Fibroblast of skin of right biceps (primary cell): ENCODE measurements around the gene RAB15.
A peak's percentile ranks its signal among the peaks of the same experiment; 100 is the strongest.
"Not testable (repeated sequence)": the region's sequence is repeated elsewhere in the genome, so short reads cannot be mapped to it uniquely, and the experiment has no call there.

Experiments used
- DNase-seq: peaks from one replicate; pipeline ENCODE4 v3.0.0-alpha.2; 2013

RAB15 gene

DNA sequence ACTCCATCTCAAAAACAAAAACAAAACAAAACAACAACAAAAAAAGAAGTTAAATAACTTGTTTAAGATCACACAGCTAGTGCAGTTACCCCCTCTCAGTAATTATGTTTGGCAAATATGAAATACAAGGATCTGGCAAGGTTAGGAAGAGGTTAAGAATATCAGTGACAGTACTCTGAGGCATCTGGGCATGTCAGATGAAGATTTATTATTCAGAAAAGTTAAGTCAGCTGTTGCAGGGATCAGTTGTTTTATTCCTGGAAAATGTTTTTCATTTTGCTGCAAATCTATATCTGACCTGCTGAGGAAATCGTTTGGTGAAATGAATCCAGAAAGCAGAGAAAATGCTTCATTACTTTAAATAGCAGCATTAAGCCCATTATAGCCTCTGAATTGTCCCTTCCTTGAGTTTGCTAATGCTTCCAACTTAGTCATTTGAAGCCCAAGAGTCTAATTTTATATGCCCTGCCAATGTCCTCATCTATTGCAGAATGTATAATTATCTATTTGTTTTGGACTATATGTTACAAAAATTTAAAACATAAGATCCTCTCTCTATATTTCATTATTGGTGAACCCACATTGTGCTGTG, 37.7 kb downstream of the RAB15 start:
- no peak for DNase-seq

DNA sequence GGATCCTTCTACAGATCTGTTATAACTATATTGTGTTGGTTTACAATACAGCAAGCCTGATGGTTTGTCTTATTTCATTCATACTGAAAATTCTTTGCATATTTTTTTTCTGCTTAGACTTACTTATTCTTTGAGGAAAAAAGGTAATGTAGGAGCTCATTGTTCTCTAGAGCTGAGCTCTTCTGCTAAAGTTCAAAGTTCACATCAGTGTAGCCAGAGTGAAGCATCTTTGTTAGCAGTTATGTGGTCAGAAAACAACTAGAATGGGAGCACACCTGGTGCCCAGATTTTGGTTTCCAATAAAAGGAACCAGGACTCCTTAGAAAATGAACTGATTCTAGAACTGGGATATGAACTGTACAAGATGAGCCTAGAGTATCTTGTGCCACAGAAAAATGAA, 39.9 kb downstream of the RAB15 start:
- DNase-seq: no peak

- no peak for DNase-seq
These were observed 41.0 kb downstream of the RAB15 start for GRCh38 chr14:64931123-64931522.

GRCh38 chr14:64930085-64930843, 41.9 kb downstream of the RAB15 start:
- DNase-seq: peak; percentile 59

- no peak for DNase-seq
These were observed 43.1 kb downstream of the RAB15 start for GRCh38 chr14:64929014-64929359.

GRCh38 chr14:64928239-64929013, 43.7 kb downstream of the RAB15 start:
- no peak for DNase-seq

DNA sequence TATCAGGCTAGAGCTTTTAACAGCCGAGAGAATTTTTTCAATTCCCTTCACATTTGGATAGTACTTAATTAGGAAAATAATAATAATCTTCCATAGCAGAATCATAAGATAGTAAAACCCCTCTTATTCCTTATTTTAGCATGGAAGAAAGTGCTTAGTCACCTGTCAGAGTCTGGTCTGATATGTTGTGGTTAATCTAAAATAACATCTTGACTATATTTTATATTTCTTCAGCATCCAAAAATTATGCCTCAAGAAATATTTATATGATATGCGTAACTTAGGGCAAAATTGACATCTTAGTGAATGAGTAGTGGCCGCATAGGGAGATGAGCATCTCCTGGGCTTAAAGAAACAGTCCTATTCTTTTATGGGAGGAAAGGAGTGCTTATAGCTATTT, 45.1 kb downstream of the RAB15 start:
- no peak for DNase-seq

GRCh38 chr14:64926398-64926995, 45.6 kb downstream of the RAB15 start:
- no peak for DNase-seq

DNA sequence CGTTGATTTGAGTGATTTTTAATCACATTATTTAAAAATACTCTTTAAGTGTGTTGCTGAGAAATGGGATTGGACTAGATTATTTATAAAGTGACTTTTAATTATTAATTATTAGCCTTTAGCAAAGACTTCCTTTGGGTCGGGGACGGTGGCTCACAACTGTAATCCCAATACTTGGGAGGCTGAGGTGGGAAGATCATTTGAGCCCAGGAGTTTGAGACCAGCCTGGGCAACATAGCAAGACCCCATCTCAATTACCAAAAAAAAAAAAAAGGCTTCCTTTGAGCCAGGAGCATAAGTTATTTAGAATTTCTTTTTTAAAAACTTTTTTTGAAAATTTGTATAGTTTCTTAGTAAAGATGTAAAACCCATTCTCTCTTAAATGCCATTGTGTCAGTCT, 49.1 kb downstream of the RAB15 start:
- DNase-seq: no peak

DNA sequence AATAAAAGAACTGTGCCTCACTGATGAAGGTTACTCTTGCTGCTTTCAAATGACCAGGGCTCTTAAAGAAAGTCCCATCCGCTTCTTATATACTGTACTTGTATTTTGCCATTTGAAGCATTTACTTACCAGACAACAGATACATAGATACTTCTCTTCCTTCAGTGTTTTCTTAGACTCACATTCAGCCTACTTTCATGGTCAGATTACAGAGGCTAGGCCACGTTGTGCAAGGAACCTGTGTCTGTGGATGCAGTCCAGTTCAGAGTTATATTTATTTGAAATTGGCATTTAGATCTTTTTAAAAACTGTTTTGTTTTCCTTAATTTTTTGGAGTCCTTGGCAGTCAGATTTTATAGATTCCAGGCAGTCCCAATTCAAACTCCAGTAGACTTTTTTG, 51.7 kb downstream of the RAB15 start:
- DNase-seq: no peak

DNA sequence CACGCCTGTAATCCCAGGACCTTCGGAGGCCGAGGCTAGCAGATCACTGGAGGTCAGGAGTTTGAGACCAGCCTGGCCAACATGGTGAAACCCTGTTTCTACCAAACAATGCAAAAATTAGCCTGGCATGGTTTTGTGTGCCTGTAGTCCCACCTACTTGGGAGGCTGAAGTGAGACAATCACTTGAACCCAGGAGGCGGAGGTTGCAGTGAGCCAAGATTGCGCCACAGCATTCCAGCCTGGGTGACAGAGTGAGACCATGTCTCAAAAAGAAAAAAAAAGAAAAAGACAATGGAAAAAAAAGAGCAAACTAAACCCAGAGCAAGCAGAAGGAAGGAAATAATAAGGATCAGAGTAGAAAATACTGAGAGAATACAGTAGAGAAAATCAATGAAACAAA, 52.5 kb downstream of the RAB15 start:
- DNase-seq: peak; percentile 8

GRCh38 chr14:64919215-64919614, 52.9 kb downstream of the RAB15 start:
- no peak for DNase-seq

DNA sequence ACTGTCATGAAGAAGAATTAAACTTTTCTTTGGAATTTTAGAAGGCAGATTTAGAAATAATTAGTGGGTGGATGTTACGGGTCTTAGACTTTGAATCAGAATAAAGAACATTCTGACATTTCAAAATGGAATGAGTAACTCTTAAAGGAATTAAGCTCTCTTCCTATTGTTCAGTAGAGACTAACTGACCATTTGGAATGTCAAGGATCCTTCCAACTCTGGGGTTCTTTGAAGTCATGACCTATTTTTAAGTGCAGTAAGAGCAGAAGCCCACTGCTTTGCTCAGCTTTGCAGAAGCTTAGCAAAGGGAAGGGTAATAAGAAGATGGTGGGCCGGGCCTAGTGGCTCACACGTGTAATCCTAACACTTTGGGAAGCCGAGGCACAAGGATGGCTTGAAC, 53.9 kb downstream of the RAB15 start:
- peak; percentile 10 for DNase-seq

DNA sequence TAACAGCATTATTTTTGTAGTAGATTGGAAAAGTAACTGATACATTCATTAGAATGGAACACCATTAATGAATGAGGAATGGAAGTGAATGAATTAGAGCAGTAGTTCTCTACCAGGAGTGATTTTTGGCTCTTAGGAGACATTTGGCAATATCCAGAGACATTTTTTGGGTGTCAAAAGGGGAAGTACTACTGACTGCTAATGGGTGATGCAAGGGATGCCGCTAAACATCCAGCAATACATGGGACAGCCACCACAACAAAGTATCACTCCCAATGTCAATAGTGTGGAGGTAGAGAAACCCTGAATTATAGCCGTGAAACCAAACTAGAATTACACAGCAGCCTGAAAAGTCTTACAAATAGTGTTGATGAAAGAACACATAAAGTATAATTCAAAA, 56.3 kb downstream of the RAB15 start:
- no peak for DNase-seq

- no peak for DNase-seq
These were observed 57.1 kb downstream of the RAB15 start for GRCh38 chr14:64915029-64915424.

DNA sequence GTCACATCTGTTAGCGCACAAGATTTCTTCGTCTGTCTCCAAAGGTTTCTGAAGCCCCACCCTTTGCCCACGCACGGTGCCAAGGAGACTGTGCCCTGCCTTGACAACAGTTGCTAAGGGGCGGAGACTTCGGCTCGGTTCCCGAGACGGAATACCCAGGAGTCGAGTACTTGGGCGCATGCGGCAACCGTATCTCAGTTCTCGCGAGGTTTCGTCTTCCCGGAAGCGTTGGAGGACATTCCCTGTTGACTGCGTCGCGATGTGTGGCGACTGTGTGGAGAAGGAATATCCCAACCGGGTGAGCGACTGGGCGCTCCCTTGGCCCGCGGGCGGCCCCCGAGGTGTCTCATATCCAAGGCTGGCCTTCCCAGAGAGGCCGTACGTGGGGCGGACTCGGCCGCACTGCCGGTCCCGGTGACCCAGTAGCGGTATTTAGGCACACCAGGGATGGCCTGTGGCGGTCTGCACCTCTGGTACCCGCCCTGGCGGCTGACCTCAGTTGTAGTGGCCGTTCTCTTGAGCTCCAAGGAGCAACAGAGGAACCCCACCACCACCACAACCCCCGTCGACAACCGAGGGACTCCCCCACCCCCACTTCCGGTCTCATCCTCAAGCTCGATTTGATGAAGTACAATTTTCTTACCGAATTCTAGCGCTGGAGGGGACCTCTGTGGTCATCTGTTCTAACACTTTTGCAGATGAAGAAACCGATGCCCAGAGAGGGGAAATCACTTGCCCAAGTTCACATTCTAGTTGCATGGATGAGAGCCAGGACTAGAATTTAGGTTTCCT, 57.7 kb downstream of the RAB15 start, which contains the start of gene CHURC1:
TSS of gene CHURC1 (plus strand) at position 219 of the 792 bp plus-strand sequence. CDS start at position 260, 41 bp downstream.
- DNase-seq: peak; percentile 97

DNA sequence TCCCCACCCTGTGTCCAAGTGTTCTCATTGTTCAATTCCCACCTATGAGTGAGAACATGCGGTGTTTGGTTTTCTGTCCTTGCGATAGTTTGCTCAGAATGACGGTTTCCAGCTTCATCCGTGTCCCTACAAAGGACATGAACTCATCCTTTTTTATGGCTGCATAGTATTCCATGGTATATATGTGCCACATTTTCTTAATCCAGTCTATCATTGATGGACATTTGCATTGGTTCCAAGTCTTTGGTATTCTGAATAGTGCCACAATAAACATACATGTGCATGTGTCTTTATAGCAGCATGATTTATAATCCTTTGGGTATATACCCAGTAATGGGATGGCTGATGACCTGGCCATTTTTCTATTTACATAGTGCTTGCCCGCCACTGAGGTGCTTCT, 58.7 kb downstream of the RAB15 start:
- not testable (repeated sequence) for DNase-seq

DNA sequence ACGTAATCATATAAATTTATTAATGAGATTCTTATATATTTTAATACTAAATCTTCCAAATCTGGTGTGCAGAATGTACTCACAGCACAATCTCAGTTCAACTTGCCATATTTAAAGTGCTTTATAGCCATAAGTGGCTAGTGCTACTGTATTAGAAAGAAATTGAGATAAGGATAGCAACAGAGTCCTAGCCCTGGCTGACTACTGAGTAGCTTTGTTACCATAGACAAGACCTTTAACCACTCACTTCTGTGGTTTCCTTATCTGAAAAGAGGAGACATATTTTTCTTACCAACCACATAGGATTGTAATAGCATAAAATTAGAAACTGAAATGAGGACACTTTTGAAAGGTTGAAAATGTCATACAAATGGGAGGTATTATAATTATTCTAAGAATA, 59.9 kb downstream of the RAB15 start:
- DNase-seq: no peak

GRCh38 chr14:64910847-64911495, 61.2 kb downstream of the RAB15 start:
- DNase-seq: peak; percentile 29

GRCh38 chr14:64906022-64906421, 66.1 kb downstream of the RAB15 start:
- DNase-seq: no peak

DNA sequence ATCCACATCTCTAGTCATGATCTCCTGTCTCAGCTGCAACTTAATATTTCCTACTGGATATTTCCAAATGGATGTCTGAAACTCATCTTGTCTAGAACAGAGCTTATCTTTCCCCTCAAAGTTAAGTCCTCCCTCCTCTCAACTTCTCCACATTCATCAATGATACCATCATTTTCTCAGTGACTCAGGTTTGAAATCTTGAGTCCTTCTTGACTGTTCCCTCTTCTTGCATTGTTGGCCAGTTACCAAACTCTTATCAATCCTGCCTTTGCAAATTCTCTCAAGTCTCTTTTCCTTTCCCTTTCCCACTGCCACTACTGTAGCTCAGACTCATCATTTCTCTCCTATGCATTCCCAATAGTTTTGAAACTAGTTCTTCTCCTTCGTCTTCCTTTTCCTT, 72.2 kb downstream of the RAB15 start:
- DNase-seq: peak; percentile 35
